T47D (cell line): ENCODE data around the gene MAGI2.
"Not testable (repeated sequence)": the region's sequence is repeated elsewhere in the genome, so short reads cannot be mapped to it uniquely, and the experiment has no call there.

Experiments
- DNase-seq, 2 experiments: peaks; one replicate each; pipeline versions ENCODE4 v3.0.0 to v3.0.0-alpha.2; 2011 to 2012; ENCODE audit warnings: low read depth in 1 of 2, low spot score in 1 of 2
- JUND ChIP-seq: IDR thresholded peaks from 2 replicates; pipeline ENCODE4 v1.6.1; 2012; ENCODE audit warnings: low read depth
- in situ Hi-C: cut with HindIII; loops from 2 replicates; pipeline ENCODE4 v1.10.0; 2016; ENCODE audit warnings: low sequenced_read_pairs, low pct_unique_long_range_greater_than_20kb

Gene MAGI2

DNA sequence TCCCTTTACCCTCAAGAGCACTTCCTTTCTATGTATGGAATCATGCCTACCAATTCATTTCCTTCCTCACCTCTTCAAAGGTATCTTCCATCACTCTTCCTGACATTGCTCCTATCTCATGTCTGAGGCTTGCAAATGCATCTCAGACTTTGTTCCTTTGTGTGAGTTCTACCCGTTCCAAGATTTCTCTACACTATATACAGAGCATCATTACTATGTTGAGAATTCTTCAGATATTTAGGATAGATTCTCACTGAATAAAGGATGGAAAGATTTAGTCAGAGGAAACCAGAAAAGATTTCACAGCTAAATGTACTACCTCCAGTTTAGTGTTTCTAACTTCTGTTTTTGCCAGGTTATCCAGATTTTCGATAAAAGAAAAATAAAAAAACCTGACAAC lies 1192.2 kb downstream of the MAGI2 start:
- no peak for TF ChIP-seq JUND
- no peak for DNase-seq
- in situ Hi-C loops, result no loop called here

DNA sequence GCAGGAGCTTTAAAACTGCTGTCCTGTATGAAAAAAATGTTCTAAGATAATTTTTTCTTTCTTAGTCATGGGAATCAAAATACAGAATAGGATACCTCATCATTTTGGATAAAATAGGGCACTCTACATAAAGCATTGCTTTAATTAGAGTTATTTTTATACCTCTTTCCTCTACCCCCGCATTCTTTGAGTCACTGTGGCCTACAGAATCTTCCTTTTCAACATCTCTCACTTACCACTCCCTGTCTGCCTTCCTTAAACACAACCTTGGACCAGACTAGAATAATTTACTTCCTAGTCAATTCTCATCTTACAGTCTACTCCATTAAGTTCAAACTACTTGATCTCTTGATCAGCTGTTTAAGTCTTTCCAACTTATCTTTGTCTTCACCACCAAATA lies 1192.6 kb downstream of the MAGI2 start:
- in situ Hi-C loops, result no loop called here
- DNase-seq, result no peak
- TF ChIP-seq JUND, result no peak

DNA sequence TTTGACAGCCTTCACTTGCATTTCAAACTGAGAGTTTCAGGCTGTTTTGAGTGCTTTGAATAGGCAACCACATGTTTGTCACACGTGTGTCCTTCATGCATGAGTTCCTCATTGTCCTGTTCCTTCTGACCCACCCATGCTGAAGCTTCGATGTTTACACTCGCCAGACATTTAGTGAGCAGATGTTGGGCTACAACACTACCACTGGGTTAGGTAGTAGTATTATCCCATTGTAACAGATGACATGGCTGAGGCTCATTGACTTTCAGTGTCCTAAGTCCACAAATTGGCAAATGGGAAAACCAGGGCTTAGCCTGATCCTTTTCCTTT lies 1198.8 kb downstream of the MAGI2 start:
- TF ChIP-seq JUND, result no peak
- in situ Hi-C loops, result no loop called here
- DNase-seq, result peak in 1 of 2 experiments; percentile 7

DNA sequence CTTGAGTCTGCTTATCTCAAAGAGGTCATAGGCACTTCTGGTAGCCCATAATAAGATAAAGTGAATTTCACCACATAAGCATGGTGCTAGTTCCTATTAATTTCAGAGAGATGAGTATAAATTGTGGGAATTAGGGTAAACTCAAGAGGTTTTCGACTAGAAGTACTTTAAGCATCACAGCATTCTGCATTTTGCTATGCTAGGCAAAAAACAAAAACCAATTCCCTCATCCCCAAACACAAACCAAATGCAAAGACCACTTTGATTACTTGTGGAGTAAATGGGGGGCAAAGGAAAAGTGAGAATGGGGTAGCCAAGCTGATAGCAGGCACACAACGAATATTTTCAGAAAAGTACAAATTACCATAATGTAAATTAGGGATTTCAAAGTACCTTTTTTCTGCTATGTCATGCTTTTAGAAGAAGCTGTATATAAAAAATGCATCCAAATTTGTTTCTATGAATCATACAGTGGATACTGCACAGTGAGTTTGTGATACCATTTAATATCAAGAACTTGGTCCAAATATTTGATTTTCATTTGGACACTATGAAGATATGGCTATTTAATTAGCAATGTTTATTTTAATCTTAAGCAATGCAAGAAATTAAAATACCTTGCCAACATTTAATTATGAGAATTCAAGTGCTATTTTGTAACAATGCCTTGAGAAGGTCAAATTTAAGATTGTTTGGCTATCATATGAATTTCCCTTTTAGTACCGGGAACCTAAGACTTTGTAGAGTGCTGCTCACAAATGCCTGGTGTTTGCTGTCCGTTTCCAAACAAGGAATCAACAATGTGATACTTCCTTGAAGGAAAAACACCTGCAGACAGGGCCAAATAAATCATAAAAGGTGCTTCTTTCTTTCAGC lies 1199.4 kb downstream of the MAGI2 start:
- in situ Hi-C loops, result no loop called here
- TF ChIP-seq JUND, result no peak
- DNase-seq, result no peak

DNA sequence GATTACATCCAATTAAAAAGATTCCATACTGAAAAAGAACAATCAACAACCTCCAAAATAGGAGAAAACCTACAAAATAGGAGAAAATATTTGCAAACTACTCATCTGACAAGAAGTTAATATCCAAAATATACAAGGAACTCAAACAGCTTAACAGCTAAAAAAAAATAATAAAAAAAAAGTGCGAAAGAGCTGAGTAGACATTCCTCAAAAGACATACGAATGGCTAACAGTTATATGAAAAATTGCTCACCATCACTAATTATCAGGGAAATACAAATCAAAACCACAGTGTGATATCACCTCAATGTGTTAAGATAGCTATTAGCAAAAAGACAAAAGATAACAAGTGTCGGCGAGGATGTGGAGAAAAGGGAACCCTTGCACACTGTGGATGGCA lies 1204.6 kb downstream of the MAGI2 start:
- in situ Hi-C loops, result no loop called here
- DNase-seq, result no peak
- no peak for TF ChIP-seq JUND

DNA sequence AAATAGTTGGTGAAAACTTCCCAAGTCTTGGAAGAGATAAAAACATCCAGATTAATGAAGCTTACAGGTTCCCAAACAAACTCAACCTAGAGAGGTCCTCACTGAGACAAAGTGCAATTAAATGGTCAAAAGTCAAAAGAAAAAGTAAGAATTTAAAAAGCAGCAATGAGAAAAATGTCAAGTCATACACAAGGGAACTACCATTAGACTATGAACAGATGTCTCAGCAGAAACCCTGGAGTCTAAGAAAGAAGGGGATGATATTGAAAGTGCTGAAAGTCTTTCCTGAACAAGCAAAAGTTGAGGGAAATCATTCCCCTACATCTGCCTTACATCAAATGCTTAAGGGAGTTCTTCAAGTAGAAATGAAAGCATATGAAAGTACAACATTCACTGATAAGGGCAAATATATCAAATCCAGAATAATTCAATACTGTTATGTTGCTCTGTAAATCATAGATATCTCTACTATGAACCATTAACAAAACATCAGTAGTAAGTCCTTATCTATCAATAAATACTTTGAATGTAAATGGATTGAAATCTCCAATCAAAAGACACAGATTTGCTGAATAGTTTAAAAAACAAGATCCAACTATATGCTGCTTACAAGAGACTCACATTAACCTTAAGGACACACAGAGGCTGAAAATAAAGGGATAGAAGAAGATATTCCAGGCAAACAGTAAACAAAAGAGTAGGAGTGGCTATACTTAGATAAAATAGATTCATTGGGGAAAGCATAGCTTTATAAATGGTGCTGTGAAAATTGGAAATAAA lies 1205.4 kb downstream of the MAGI2 start:
- in situ Hi-C loops, result no loop called here
- no peak for TF ChIP-seq JUND
- no peak for DNase-seq

DNA sequence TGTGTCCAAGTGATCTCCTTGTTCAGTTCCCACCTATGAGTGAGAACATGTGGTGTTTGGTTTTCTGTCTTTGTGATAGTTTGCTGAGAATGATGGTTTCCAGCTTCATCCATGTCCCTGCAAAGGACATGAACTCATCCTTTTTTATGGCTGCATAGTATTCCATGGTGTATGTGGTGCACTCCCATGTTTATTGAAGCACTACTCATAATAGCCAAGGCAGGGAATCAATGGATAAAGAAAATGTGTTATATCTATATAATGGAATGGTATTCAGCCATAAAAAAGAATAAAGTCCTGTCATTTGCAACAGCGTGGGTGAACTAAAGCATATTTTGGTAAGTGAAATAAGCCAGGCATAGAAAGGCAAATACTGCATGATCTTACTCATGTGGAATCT lies 1213.3 kb downstream of the MAGI2 start:
- in situ Hi-C loops, DNase-seq: not testable (repeated sequence)

DNA sequence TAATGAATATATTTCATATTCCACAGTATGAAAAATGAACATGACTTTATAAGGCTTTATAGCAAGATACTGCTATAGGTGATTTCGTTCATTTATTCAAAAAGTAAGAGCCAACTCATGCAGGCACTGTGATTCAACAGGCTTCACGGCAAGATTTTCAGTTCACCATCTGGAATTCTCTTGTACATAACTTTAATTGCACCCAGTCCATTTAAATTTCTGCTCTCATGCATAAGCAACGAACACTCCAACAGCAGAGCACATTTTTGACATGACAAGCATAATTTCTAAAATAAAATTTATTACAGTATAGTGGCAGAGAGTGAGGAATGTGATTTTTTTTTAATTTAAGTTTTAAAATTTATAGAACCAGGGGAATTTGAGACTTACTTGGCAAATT lies 1218.8 kb downstream of the MAGI2 start:
- no peak for TF ChIP-seq JUND

DNA sequence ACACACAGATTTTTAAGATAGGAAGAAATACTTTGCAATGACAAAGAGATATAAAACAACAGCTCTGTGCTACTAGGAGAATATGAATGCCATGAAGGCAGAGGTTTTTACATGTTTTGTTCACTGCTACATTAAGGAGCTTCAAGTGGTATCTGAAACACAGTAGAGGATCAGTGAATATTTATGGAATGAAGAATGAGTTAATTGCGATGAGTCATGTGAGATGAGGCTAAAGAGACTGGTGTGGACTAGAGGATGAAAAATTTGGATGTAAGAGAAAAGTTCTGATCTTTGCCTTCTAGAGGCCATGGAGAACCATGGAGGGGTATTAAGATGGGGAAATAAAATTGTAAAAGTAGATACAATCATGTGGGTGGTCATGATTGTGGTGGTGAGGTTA lies 1220.7 kb downstream of the MAGI2 start:
- DNase-seq, result no peak
- no peak for TF ChIP-seq JUND
- in situ Hi-C loops, result no loop called here

More for the DNA sequence above, 1218.8 kb downstream of the MAGI2 start:
- DNase-seq, result no peak
- in situ Hi-C loops, result no loop called here

DNA sequence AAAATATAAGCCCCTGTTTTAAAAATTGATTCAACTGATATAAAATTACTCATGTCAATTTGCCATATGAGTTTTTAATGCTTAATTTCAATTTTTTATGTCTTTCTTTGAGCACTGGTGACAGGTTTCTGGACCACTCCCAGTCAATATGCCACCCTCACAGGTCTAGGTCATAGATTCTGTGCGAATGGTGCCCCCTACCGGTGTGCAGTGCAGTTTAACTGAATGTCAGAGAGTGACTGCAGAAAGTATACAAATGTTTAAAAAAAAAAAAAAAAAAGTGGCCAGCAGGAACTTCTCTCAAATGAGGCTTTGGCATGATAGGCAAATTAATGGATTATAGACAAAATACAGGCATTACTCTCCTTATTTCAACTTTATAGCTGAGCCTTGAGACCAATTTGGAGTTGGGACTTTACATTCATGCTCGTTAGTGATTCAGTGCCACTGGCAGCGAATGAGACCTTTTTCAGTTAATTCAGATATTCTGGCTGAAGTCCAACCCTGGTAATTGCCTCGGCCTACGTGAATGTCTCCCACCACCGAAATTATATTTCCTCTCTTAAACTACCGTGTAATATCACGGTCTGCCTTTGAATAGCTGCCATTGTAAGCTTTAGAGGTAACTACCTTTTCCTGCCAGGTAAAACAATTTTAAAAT lies 1227.3 kb downstream of the MAGI2 start:
- TF ChIP-seq JUND, result no peak
- peak in 1 of 2 experiments; percentile 38 for DNase-seq
- in situ Hi-C loops, result no loop called here

DNA sequence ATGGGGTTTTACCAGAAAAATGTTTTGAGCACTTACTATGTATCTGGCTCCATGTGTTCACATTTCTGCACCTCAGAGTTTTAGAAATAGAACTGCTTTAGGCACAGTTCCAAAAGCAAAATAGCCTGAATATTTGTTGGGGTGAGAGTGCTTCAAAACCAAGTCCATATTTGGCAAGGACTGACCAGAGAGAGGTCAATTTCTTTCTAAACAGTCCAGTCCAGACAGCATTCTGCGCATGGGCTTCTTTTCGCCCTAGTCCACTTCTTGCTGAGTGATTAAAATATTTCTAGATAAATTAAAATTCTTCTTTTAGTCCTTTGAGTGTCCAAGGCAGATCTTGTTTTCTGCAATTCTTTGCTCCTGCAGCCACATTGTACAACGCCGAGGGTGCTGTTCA lies 1227.9 kb downstream of the MAGI2 start:
- in situ Hi-C loops, result no loop called here
- no peak for DNase-seq
- no peak for TF ChIP-seq JUND

DNA sequence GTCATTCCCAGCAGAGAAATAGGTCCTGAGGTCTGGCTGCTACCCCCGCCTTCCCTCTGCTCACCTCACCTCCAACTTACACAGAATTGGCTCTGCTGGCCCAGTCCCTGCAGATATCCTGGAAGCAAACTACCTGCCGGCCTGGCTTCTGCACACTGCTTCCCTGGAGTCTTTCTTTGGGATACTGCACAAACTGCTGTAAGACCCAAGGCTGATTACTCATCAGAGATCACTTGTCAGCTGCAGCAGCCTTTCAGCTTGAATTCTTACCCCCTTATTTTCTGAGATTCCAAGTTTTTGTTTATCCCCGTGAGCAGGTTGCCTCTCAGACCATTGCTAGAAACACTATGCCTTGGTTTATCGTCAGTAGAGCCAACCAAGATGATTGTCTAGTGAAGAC lies 1228.5 kb downstream of the MAGI2 start:
- in situ Hi-C loops, result no loop called here
- DNase-seq, result no peak
- TF ChIP-seq JUND, result no peak

DNA sequence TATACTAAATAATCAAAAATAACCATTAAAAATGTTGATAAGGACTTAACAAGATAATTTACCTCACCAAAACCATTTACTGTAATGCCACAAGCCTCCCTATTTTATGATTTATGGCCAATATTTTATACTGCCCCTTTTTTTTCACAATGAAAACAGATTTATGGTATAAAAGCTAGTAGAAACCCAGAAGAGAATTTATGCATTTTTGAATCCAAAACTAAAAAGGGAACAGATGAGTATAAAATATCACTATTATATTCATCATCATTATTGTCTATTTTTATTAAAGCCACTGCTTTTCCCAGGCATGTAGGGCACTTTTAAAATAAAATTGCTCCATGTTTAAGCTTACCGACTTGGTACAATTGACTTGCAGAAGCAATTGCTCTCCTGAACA lies 1229.9 kb downstream of the MAGI2 start:
- no peak for DNase-seq
- TF ChIP-seq JUND, result no peak
- in situ Hi-C loops, result no loop called here
